ENCODE measurements around the gene UPK2.

- TF ChIP-seq CTCF (IDR thresholded peaks at IDR 0.05; ENCODE audit: extremely low read depth in 1 of 2, insufficient read depth in 1 of 2, low read depth in 1 of 2, low read length in 2 of 2), result no peak
- TF ChIP-seq POLR2AphosphoS5 (IDR thresholded peaks at IDR 0.05; ENCODE audit: insufficient read depth, low read depth, low read length), result no peak
- no peak for TF ChIP-seq EZH2 (IDR thresholded peaks at IDR 0.05; ENCODE audit: borderline replicate concordance, low read depth, low read length, severe bottlenecking)
- no peak for TF ChIP-seq MAX (IDR thresholded peaks at IDR 0.05; ENCODE audit: insufficient read depth, insufficient read length)
- no peak for TF ChIP-seq POLR2A (IDR thresholded peaks at IDR 0.05; ENCODE audit: low read depth, low read length)
- TF ChIP-seq FOS (IDR thresholded peaks at IDR 0.05; ENCODE audit: borderline replicate concordance, insufficient read depth, low read length), result peak; percentile 72
- no peak for TF ChIP-seq GATA2 (IDR thresholded peaks at IDR 0.05; ENCODE audit: insufficient read depth, insufficient read length, low read depth, low read length)
- TF ChIP-seq MYC (IDR thresholded peaks at IDR 0.05; ENCODE audit: low read depth, low read length), result no peak
Measured at GRCh38 chr11:118912742-118913410, 43.2 kb upstream of the UPK2 start.
